ENCODE results near the gene LYZL2.
"Not testable (repeated sequence)": the region's sequence is repeated elsewhere in the genome, so short reads cannot be mapped to it uniquely, and the experiment has no call there.

Gene LYZL2

GRCh38 chr10:30629653-30630052, at the start of gene LYZL2:
TSS of gene LYZL2 (minus strand) at chr10:30629753. CDS start at chr10:30626915, 2,838 bp downstream.
- DNase-seq = no peak

DNA sequence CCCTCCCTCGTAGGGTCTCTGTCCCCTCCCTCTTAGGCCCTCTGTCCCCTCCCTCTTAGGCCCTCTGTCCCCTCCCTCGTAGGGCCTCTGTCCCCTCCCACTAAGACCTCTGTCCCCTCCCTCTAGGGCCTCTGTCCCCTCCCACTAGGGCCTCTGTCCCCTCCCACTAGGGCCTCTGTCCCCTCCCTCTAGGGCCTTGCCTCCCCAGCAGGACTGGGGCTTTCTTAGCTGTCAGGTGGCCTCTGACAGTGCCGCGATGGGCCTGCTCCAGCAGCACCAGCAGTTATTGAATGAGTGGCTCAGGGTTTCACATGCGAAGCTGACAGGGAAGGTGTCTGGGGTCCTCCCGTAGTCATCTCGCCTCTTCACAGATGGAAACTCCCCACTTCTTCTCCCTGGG, 48.1 kb upstream of the LYZL2 start:
- DNase-seq = not testable (repeated sequence)

DNA sequence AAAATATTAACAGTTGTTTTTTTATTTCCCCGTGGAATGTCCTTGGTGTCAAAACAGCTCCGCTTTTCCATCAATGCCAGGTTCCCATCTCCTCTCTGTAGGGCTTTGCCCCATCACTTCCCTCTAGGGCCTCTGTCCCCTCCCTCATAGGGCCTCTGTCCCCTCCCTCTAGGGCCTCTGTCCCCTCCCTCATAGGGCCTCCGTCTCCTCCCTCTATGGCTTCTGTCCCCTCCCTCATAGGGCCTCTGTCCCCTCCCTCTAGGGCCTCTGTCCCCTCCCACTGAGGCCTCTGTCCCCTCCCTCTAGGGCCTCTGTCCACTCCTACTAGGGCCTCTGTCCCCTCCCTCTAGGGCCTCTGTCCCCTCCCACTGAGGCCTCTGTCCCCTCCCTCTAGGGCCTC, 47.6 kb upstream of the LYZL2 start:
- not testable (repeated sequence) for DNase-seq

DNA sequence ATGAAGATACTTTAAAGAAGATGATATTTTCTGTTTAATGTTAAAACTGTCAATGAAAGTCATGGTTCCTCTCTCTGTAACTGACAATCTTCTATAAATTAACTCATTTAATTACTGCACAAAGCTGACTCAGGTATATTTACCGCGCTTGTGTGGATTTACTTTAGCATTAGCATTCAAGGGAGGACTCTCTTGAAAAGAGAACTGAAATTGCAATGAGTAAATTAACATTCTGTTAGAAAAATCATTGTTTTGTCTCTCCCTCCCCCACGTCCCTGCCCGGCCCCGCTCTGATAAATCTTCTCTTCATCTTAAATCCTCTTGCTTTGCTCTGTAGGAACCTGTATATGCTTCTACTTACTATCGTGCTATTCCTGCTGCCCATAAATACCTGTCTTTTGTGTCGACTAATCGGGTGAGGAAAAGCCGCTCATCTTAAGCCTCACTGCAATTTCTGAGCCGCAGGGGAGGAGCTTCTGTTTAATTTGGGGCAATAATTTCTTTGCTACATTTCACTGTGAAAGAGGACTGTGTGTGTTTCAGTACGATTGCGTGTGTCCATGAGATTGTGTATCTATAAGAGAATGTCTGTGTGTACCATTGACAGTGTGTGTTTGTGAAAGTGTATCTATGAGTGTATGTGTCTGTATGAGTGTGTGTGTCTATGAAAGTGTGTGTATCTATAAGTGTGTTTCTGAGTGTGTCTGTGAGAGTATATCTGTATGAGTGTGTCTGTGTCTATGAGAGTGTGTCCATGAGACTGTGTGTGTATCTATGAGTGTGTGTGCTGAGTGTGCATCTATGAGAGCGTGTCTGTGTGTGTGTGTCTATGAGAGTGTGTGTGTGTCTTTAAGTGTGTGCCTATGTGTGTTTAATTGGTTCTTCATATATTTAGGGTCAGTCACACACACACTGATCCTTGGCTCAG, 46.5 kb upstream of the LYZL2 start:
- DNase-seq = no peak

GRCh38 chr10:30674796-30675195, 45.2 kb upstream of the LYZL2 start:
- no peak for DNase-seq

GRCh38 chr10:30673262-30673661, 43.7 kb upstream of the LYZL2 start:
- not testable (repeated sequence) for DNase-seq

GRCh38 chr10:30672338-30672737, 42.8 kb upstream of the LYZL2 start:
- DNase-seq = not testable (repeated sequence)

- peak; percentile 77 for DNase-seq
These were observed 41.6 kb upstream of the LYZL2 start for GRCh38 chr10:30671026-30671616.

DNA sequence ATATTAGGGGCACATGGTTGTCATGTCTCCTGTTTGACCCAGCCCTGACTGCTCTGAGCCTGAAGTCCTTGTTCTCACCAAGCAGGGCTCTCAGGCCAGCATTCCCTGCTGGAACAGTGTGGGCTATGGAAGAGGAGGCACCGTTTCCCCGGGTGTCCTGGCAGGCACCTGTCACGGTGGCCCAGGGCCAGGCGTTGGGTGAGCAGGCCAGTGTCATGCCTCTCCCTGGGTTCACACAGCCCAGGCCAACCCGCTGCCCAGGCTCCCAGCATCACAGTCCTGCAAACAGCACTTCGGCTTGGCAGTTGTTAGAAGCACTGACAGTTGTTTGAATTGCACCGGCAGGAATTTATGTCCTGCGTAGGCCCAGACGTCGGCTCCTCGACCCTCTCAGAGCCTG, 38.4 kb upstream of the LYZL2 start:
- DNase-seq = not testable (repeated sequence)

GRCh38 chr10:30663403-30663802, 33.9 kb upstream of the LYZL2 start:
- DNase-seq = not testable (repeated sequence)

- DNase-seq = no peak
These were observed 33.3 kb upstream of the LYZL2 start for GRCh38 chr10:30662814-30663213.

DNA sequence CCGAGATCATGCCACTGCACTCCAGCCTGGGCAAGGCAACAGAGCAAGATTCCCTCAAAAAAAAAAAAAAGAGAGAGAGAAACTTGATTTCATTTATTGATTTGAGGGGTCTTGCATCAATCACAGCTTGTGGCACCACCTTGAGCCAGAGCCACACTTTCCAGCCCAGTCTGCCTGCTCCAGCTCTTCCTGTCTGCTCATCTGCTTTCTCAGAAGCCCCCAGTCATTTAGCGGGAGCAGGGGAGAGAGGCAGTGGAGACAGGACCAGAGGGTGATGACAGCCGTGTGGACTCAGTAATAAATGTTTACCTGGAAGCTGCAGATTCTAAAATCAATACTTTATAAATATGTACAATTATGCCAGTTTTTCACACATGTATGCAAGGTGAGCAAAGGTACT, 30.8 kb upstream of the LYZL2 start:
- DNase-seq = not testable (repeated sequence)

DNA sequence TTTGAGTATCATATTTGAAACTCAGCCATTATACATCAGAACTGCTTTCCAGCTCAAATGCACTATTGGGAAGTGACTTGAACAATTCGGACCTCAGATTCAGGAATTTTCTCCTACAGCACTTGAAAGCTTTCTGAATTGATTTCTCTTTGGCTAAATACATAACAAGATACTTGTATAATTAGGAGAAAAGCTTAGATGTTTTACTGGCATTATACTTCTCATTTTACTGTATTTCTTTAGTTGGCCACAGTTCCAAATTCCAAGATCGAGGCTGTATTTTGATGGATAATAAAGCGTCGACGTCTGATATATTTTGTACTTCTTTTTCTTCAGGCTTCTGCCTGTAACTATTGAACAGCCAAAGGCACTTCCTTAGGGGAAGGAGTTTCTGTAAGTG, 26.7 kb upstream of the LYZL2 start:
- DNase-seq = no peak

- not testable (repeated sequence) for DNase-seq
These were observed 25.4 kb upstream of the LYZL2 start for GRCh38 chr10:30655001-30655400.

GRCh38 chr10:30651470-30652397, 22.2 kb upstream of the LYZL2 start:
- not testable (repeated sequence) for DNase-seq

- no peak for DNase-seq
These were observed 17.5 kb upstream of the LYZL2 start for GRCh38 chr10:30647089-30647488.

GRCh38 chr10:30645340-30645827, 15.8 kb upstream of the LYZL2 start:
- no peak for DNase-seq

DNA sequence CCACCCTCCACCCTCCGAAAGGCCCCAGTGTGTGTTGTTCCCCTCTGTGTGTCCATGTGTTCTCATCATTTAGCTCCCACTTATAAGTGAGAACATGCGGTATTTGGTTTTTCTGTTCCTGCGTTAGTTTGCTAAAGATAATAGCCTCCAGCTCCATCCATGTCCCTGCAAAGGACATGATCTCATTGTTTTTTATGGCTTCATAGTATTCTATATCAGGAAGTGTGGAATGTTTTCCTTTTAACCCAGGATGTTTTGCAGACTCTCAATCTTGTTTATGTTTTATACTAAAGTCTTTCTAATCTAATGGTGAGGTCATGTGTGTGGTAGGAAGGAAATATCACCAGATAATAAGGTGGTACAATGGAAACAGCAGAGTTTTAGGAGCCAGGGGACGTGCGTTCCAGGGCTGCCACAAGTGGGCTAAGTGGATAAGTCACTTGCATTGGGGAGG, 14.9 kb upstream of the LYZL2 start:
- not testable (repeated sequence) for DNase-seq

DNA sequence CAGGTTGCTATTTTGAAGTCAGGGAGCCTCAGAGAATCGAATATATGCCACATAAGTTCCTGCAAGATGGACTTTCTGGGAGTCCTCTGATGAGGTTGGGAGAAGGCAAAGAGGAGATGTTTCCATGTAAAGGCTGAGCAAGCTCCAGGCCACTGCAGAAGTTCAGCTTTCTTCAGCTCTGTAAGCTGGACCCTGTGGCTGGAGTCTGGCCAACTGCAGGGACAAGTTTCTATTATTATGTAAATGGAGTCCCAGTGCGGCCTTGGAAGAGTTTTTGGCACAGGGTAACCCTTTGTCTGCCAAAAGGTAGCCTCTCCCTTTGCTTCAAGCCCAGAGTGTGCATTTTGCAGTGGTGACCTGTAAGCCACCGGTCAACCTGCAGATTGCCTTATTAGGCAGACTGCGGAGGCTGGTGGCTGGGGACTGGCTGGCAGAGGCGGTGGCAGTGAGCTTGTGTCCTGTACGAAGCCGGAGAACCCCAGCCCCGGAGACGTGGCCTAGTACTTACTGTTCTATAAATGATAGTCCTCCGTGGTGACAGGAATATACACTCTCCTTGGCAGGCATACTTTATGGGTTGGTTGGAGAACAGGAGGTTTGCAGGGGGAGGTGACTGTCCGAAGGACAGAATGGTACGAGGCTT, 14.1 kb upstream of the LYZL2 start:
- not testable (repeated sequence) for DNase-seq

DNA sequence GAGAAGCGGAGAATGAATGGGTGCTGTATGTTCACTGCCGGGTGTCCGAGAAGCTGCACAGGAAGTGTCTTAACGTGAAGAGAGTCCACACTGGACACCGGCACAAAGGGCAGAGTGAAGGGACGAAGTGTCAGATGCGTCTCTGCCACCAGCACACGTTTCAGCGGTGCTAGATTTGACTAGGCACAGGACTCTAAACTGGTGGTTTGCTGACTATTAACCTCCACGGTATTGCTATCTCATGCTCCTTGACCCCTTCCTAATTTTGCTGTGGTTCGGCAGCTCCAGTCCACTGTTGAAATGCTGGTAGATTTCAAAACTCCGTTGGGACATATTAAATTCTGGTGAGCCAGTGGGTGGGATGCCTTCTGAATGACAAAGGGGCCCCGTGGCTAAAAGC, 13.3 kb upstream of the LYZL2 start:
- DNase-seq = not testable (repeated sequence)

- peak; percentile 77 for DNase-seq
These were observed 10.6 kb upstream of the LYZL2 start for GRCh38 chr10:30639946-30640786.
